Ishikawa (cell line): ENCODE measurements around the gene SMIM8.

Experiments used
- EP300 ChIP-seq: IDR thresholded peaks from 2 replicates; pipeline ENCODE4 v1.6.1; 2012; ENCODE audit warnings: borderline replicate concordance
- MAX ChIP-seq: IDR thresholded peaks from 2 replicates; pipeline ENCODE4 v1.6.1; 2012
- REST ChIP-seq: IDR thresholded peaks from 2 replicates; pipeline ENCODE4 v1.6.1; 2012; ENCODE audit warnings: low read depth, mild to moderate bottlenecking
- TAF1 ChIP-seq: IDR thresholded peaks from 2 replicates; pipeline ENCODE4 v1.6.1; 2012; ENCODE audit warnings: low read depth, mild to moderate bottlenecking
- TCF12 ChIP-seq: IDR thresholded peaks from 2 replicates; pipeline ENCODE4 v1.6.1; 2012; ENCODE audit warnings: low read depth
- TEAD4 ChIP-seq: IDR thresholded peaks from 2 replicates; pipeline ENCODE4 v1.6.1; 2012
- USF1 ChIP-seq: IDR thresholded peaks from 2 replicates; pipeline ENCODE4 v1.6.1; 2012
- YY1 ChIP-seq: IDR thresholded peaks from 2 replicates; pipeline ENCODE4 v1.6.1; 2012; ENCODE audit warnings: low read depth
- ZBTB7A ChIP-seq: IDR thresholded peaks from 2 replicates; pipeline ENCODE4 v1.6.1; 2012; ENCODE audit warnings: low read depth

GRCh38 chr6:87312860-87313259 is 9.5 kb upstream of the SMIM8 start:
- no peak for TF ChIP-seq ZBTB7A
- no peak for TF ChIP-seq TEAD4
- TF ChIP-seq TAF1: no peak
- no peak for TF ChIP-seq YY1
- no peak for TF ChIP-seq REST
- no peak for TF ChIP-seq MAX
- TF ChIP-seq USF1: no peak
- TF ChIP-seq EP300: no peak
- TF ChIP-seq TCF12: no peak
